SK-N-MC (cell line): ENCODE data around the gene GABBR2.

Source experiments
- EZH2 ChIP-seq: fragments of 200-600 bp; sonication (generic); IDR thresholded peaks from one replicate; pipeline ENCODE4 v1.6.1; 2017; ENCODE audit warnings: antibody characterized with exemption
- FOXP2 ChIP-seq: optimal IDR thresholded peaks from 2 replicates; pipeline ENCODE3; 2011; ENCODE audit warnings: mild to moderate bottlenecking, moderate library complexity; ENCODE audit not compliant: insufficient read depth; ENCODE audit errors: extremely low read length, control extremely low read depth
- POLR2AphosphoS5 ChIP-seq: IDR thresholded peaks from 2 replicates; pipeline ENCODE4 v1.6.1; 2012; ENCODE audit warnings: mild to moderate bottlenecking, low read depth, low read length, borderline replicate concordance

DNA sequence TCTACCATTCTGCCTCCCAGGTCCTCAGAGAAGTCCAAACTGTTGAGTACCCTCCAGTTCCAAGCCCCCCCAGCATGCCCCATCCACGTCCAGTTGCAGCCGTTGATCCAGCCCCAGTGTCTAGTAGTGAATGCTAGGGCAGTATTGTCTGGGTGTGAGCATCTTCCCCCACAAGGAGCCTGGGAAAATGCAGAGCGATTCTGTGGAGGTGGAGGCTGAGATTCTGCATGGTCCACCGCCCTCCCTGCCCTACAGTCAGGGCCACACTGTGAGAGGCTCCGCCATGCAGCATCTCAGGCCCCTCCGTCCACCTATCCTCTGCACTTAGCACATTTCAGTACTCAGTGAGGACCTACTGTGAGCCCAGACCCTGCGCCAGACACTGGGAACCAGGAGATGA, 135.9 kb downstream of the GABBR2 start:
- no peak for TF ChIP-seq POLR2AphosphoS5
- TF ChIP-seq EZH2: no peak
- no peak for TF ChIP-seq FOXP2
